GM12872 (cell line): ENCODE results near the gene RAPGEF1.

ENCODE experiments used
- CTCF ChIP-seq: IDR thresholded peaks from 3 replicates; pipeline ENCODE4 v1.5.1; 2011; ENCODE audit warnings: low read depth, mild to moderate bottlenecking, low read length, moderate library complexity; ENCODE audit not compliant: insufficient read depth

RAPGEF1 gene

GRCh38 chr9:131552030-131552429, 187.8 kb downstream of the RAPGEF1 start:
- no peak for TF ChIP-seq CTCF

- TF ChIP-seq CTCF = no peak
Observed at GRCh38 chr9:131546336-131547084, 193.4 kb downstream of the RAPGEF1 start.

GRCh38 chr9:131545786-131546335, 194.0 kb downstream of the RAPGEF1 start:
- TF ChIP-seq CTCF = no peak

- no peak for TF ChIP-seq CTCF
Observed at GRCh38 chr9:131545003-131545785, 194.7 kb downstream of the RAPGEF1 start, which contains the start of gene PRRT1B. Gene PRRT1B (plus strand): TSS chr9:131545523. CDS start chr9:131545616, 93 bp downstream.

- no peak for TF ChIP-seq CTCF
Observed at GRCh38 chr9:131543141-131543540, 196.7 kb downstream of the RAPGEF1 start.

- TF ChIP-seq CTCF = no peak
Observed at GRCh38 chr9:131539223-131539923, 200.5 kb downstream of the RAPGEF1 start.

GRCh38 chr9:131537946-131538345, 201.9 kb downstream of the RAPGEF1 start:
- TF ChIP-seq CTCF = no peak
